ENCODE results near the gene CARD11.

CARD11 gene

GRCh38 chr7:2956526-2957368, 86.9 kb downstream of the CARD11 start:
- TF ChIP-seq, protein P1, sequence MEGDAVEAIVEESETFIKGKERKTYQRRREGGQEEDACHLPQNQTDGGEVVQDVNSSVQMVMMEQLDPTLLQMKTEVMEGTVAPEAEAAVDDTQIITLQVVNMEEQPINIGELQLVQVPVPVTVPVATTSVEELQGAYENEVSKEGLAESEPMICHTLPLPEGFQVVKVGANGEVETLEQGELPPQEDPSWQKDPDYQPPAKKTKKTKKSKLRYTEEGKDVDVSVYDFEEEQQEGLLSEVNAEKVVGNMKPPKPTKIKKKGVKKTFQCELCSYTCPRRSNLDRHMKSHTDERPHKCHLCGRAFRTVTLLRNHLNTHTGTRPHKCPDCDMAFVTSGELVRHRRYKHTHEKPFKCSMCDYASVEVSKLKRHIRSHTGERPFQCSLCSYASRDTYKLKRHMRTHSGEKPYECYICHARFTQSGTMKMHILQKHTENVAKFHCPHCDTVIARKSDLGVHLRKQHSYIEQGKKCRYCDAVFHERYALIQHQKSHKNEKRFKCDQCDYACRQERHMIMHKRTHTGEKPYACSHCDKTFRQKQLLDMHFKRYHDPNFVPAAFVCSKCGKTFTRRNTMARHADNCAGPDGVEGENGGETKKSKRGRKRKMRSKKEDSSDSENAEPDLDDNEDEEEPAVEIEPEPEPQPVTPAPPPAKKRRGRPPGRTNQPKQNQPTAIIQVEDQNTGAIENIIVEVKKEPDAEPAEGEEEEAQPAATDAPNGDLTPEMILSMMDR (IDR thresholded peaks at IDR 0.05), result no peak

DNA sequence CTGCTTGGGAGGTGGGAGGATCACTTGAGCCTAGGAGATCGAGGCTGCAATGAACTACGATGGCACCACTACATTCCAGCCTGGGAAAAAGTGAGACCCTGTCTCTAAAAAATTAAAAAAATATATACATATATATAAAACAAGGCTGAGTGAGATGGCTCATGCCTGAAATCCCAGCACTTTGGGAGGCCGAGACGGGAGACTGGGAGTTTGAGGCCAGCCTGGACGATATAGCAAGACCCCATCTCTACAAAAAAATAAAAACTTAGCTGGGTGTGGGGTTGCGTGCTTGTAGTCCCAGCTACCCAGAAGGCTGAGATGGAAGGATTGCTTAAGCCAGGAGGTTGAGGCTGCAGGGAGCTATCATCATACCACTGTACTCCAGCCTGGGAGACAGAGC, 87.6 kb downstream of the CARD11 start:
- TF ChIP-seq, protein P1 (IDR thresholded peaks at IDR 0.05), result no peak

DNA sequence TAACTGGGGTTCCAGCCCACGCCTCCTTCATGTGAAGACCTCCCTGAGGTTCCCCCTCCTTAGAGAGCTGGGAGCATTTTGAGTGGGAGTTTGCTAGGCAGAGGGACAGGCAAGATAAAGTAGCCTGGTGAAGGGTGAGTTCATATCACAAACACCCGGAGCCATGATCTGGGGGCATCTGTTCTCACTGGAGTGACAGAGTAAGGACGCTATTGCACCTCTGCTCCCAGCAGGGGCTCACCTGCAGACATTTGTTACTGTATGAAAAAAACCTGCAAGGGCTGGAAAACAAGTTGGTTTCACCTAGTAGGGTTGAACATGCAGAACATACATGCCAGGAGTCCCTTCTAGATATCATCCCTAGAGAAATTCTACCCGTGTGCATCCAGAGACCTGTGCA, 88.4 kb downstream of the CARD11 start:
- TF ChIP-seq, protein P1 (IDR thresholded peaks at IDR 0.05), result no peak

DNA sequence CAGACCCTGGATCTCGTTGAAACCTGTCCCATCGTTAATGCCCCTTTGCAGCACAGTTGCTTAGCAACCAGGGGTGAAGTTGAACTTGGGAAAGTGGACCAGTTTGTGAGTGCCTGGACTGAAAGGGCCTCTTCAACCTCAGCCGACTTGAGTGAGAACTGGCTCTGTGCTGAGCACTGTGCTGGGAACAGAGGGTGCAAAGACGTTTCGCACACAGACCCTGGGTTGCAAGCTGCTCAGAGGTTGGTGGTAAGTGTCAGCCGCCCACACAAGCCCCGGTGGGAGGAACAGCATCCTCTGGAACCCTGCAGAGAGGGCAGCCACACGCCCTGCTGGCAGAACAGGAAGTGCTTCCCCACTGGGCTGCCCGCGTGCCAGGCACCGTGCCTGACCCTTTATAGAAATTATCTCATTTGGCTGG, 89.2 kb downstream of the CARD11 start:
- TF ChIP-seq, protein P1 (IDR thresholded peaks at IDR 0.05), result no peak

DNA sequence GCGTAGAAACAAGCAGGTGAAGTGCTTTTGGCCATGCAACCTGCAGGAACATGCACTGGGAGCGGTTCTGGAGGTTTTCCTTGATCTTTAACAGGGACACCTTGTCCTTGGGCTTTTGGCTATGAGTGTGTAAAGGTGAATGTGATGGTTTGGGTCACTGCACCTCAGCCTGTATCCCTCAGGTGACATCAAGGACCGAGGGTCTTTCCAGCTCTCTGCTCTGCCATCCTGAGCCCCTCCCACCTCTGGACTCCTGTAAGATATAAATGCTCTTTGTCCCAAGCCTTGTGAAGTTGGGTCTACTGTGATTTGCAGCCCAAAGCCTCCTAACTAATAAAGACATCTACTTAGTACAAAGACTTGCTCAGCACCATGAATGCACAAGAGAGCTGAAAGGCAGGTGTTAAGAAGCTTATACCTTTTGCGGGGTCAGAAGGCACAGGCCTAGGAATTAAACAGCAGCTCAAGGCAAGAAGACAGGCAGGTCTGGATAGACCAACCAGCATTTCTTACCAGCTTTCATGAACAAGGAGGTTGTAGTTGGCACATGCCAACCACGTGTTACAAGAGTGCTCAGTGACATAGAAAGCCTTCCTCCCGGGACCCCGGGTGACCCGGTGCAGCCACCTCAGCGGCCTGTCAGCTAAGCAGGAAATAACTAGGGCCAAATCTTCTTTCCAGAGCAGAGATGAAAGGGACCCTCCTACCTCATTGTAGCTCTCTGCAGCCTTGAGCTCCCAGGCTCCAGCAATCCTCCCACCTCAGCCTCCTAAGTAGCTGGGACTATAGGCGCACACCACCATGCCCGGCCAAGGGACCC, 89.9 kb downstream of the CARD11 start:
- TF ChIP-seq, protein P1 (IDR thresholded peaks at IDR 0.05), result no peak

DNA sequence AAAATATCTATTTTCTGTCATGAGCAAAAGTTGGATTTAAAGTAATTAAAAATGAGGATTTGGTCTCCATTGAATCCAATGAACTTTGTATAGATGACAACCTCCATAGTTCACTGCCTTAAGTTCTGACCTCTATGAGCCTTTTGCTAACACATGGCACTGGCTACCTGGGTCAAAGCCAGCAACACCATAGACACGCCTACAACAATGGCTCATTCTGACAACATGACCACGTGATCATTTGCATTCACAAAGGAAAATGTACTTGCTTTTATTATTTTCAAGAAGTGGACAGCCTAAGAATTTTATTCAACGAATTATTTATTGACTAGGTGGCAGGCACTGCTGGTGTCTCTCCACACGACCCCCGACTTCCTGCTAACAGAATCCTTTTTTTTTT, 90.6 kb downstream of the CARD11 start:
- TF ChIP-seq, protein P1 (IDR thresholded peaks at IDR 0.05), result no peak

- TF ChIP-seq, protein P1 (IDR thresholded peaks at IDR 0.05), result no peak
Measured at GRCh38 chr7:2952316-2952715, 91.4 kb downstream of the CARD11 start.

All from LNCAP (cell line).